H9 (cell line): ENCODE measurements around the gene UBL4A. TPM values are rescaled to one million over a fixed set of nuclear protein-coding genes. Genes with fewer than 3 reads are reported as not detected.

Experiments used
- DNase-seq: peaks from one replicate; pipeline ENCODE4 v3.0.0-alpha.2; 2017
- H2AFZ ChIP-seq: one replicate; pipeline ENCODE4 v1.6.1; 2013; ENCODE audit warnings: mild to moderate bottlenecking, low read length, control low read depth, moderate library complexity
- H2AK5ac ChIP-seq: 2 replicates; pipeline ENCODE4 v1.6.1; 2013; ENCODE audit warnings: low read length, control low read depth, mixed read lengths; ENCODE audit not compliant: insufficient read length
- H2BK120ac ChIP-seq: one replicate; pipeline ENCODE4 v1.6.1; 2013; ENCODE audit warnings: low read depth, mild to moderate bottlenecking, low read length, control low read depth, inconsistent platforms; ENCODE audit not compliant: poor library complexity, severe bottlenecking
- H2BK12ac ChIP-seq: 2 replicates; pipeline ENCODE4 v1.6.1; 2013; ENCODE audit warnings: low read length, control low read depth, mixed read lengths, low read depth; ENCODE audit not compliant: insufficient read length
- H2BK15ac ChIP-seq: 2 replicates; pipeline ENCODE4 v1.6.1; 2013; ENCODE audit warnings: low read depth, low read length, control low read depth
- H2BK20ac ChIP-seq: one replicate; pipeline ENCODE4 v1.6.1; 2013; ENCODE audit warnings: low read depth, mild to moderate bottlenecking, low read length, control low read depth, inconsistent platforms; ENCODE audit not compliant: poor library complexity, severe bottlenecking
- H2BK5ac ChIP-seq: 2 replicates; pipeline ENCODE4 v1.6.1; 2013; ENCODE audit warnings: low read length, control low read depth, mixed read lengths; ENCODE audit not compliant: insufficient read length
- H3K14ac ChIP-seq: 2 replicates; pipeline ENCODE4 v1.6.1; 2013; ENCODE audit warnings: low read length, control low read depth; ENCODE audit not compliant: insufficient read depth
- H3K18ac ChIP-seq: 2 replicates; pipeline ENCODE4 v1.6.1; 2013; ENCODE audit warnings: low read depth, mild to moderate bottlenecking, mixed read lengths, low read length, control low read depth; ENCODE audit not compliant: insufficient read length
- H3K23ac ChIP-seq: 2 replicates; pipeline ENCODE4 v1.6.1; 2013; ENCODE audit warnings: low read length, control low read depth, mixed read lengths, low read depth; ENCODE audit not compliant: insufficient read length
- H3K23me2 ChIP-seq: 2 replicates; pipeline ENCODE4 v1.6.1; 2013; ENCODE audit warnings: low read depth, mild to moderate bottlenecking, mixed read lengths, low read length, control low read depth; ENCODE audit not compliant: insufficient read length, poor library complexity, severe bottlenecking
- H3K27ac ChIP-seq: 2 replicates; pipeline ENCODE4 v1.5.1; 2013; ENCODE audit warnings: low read length, control low read depth, mixed read lengths, low read depth; ENCODE audit not compliant: insufficient read length
- H3K27me3 ChIP-seq: 2 replicates; pipeline ENCODE4 v1.6.1; 2013; ENCODE audit warnings: low read length, control low read depth, inconsistent platforms; ENCODE audit not compliant: insufficient read depth
- H3K4ac ChIP-seq: 2 replicates; pipeline ENCODE4 v1.6.1; 2013; ENCODE audit warnings: low read depth, mild to moderate bottlenecking, control low read depth, inconsistent platforms, low read length, moderate library complexity
- H3K4me1 ChIP-seq: 2 replicates; pipeline ENCODE4 v1.6.1; 2013; ENCODE audit warnings: low read length, control low read depth, inconsistent platforms; ENCODE audit not compliant: insufficient read depth
- H3K4me2 ChIP-seq: 2 replicates; pipeline ENCODE4 v1.6.1; 2013; ENCODE audit warnings: low read length, control low read depth, mixed read lengths; ENCODE audit not compliant: insufficient read length, insufficient read depth
- H3K56ac ChIP-seq: 2 replicates; pipeline ENCODE4 v1.6.1; 2013; ENCODE audit warnings: low read depth, mild to moderate bottlenecking, mixed read lengths, low read length, control low read depth; ENCODE audit not compliant: insufficient read length
- H3K79me1 ChIP-seq: 2 replicates; pipeline ENCODE4 v1.6.1; 2013; ENCODE audit warnings: low read depth, mild to moderate bottlenecking, moderate library complexity, low read length, control low read depth, inconsistent platforms; ENCODE audit not compliant: insufficient read depth, poor library complexity, severe bottlenecking
- H3K79me2 ChIP-seq: 2 replicates; pipeline ENCODE4 v1.6.1; 2013; ENCODE audit warnings: low read length, control low read depth, inconsistent platforms; ENCODE audit not compliant: insufficient read depth
- H3K9ac ChIP-seq: 2 replicates; pipeline ENCODE4 v1.6.1; 2013; ENCODE audit warnings: low read length, control low read depth, mixed read lengths; ENCODE audit not compliant: insufficient read length; ENCODE audit errors: extremely low read depth
- H3K9me3 ChIP-seq: one replicate; pipeline ENCODE4 v1.6.1; 2013; ENCODE audit warnings: low read depth, low read length, inconsistent platforms; ENCODE audit not compliant: control insufficient read depth
- H3T11ph ChIP-seq: one replicate; pipeline ENCODE4 v1.6.1; 2013; ENCODE audit warnings: mild to moderate bottlenecking, low read length, control low read depth, inconsistent platforms
- H4K20me1 ChIP-seq: one replicate; pipeline ENCODE4 v1.6.1; 2013; ENCODE audit not compliant: control insufficient read depth, insufficient read length, insufficient read depth
- H4K5ac ChIP-seq: 2 replicates; pipeline ENCODE4 v1.6.1; 2013; ENCODE audit warnings: low read depth, mild to moderate bottlenecking, mixed read lengths, low read length, control low read depth; ENCODE audit not compliant: insufficient read length
- H4K8ac ChIP-seq: replicated peaks from 2 replicates; pipeline ENCODE4 v1.6.1; 2013; ENCODE audit warnings: low read length, control low read depth, mixed read lengths, low read depth; ENCODE audit not compliant: insufficient read length
- H4K91ac ChIP-seq: 2 replicates; pipeline ENCODE4 v1.6.1; 2013; ENCODE audit warnings: low read depth, mild to moderate bottlenecking, moderate library complexity, mixed read lengths, low read length, control low read depth; ENCODE audit not compliant: insufficient read length
- H3K27ac Mint-ChIP-seq, 3 experiments: 2 replicates in 2 of 3; 3 replicates in 1 of 3; pipeline ENCODE4 v1.8.0; 2020 to 2021; ENCODE audit warnings: mixed read lengths in 3 of 3, mild to moderate bottlenecking in 1 of 3, moderate library complexity in 1 of 3
- H3K27me3 Mint-ChIP-seq: 2 replicates; pipeline ENCODE4 v1.8.0; 2021; ENCODE audit warnings: low read depth, mild to moderate bottlenecking, moderate library complexity, mixed read lengths
- H3K36me3 Mint-ChIP-seq, 3 experiments: 2 replicates in 2 of 3; 3 replicates in 1 of 3; pipeline ENCODE4 v1.8.0; 2020 to 2021; ENCODE audit warnings: low read depth in 3 of 3, mixed read lengths in 3 of 3; ENCODE audit not compliant: insufficient read depth in 1 of 3
- H3K4me1 Mint-ChIP-seq, 2 experiments: 2 replicates each; pipeline ENCODE4 v1.8.0; 2020; ENCODE audit warnings: mixed read lengths in 2 of 2
- H3K4me3 Mint-ChIP-seq, 2 experiments: 2 replicates in 1 of 2; 3 replicates in 1 of 2; pipeline ENCODE4 v1.8.0; 2020 to 2021; ENCODE audit warnings: mild to moderate bottlenecking in 2 of 2, mixed read lengths in 2 of 2, moderate library complexity in 1 of 2
- H3K9me3 Mint-ChIP-seq, 2 experiments: 2 replicates in 1 of 2; 3 replicates in 1 of 2; pipeline ENCODE4 v1.8.0; 2020; ENCODE audit warnings: mild to moderate bottlenecking in 2 of 2, mixed read lengths in 2 of 2, moderate library complexity in 1 of 2
- CTCF ChIP-seq: fragments of 200-600 bp; sonication (generic); conservative IDR thresholded peaks from 3 replicates; pipeline ENCODE4 v1.8.0; 2021; ENCODE audit warnings: antibody characterized with exemption, mild to moderate bottlenecking
- WGBS: extraction: QIAGEN DNeasy Blood & Tissue Kit; methylation state at CpG from one replicate; pipeline ENCODE4 v1.1.7; 2013; ENCODE audit warnings: missing lambda C conversion rate, low lambda C conversion rate, mixed read lengths; ENCODE audit not compliant: insufficient read length; ENCODE audit errors: extremely low coverage; 5-methylcytosine and 5-hydroxymethylcytosine counted together
- total RNA-seq: library from RNA; stranded (reverse); gene quantifications from 2 replicates; pipeline ENCODE4 v1.2.1, GENCODE V29; 2021

UBL4A gene
- total RNA-seq, 1 experiment from 2014 or later, result 30.9 TPM

GRCh38 chrX:154435171-154435733, 51.2 kb downstream of the UBL4A start:
- Histone ChIP-seq H3K27me3 (no peaks in the 10 kb centered on the region), H3K4me2 (no peak overlapping the region), H2BK120ac (no peak overlapping the region), H3K4me1 (no peaks in the 10 kb centered on the region), H3K27ac (no peak overlapping the region), H2AK5ac (no peak overlapping the region), H3T11ph (no peak overlapping the region), H3K9ac (no peak overlapping the region), H3K18ac (no peak overlapping the region), H2BK20ac (no peak overlapping the region), H3K79me1 (no peaks in the 10 kb centered on the region), H3K56ac (no peak overlapping the region), H4K91ac (no peak overlapping the region), H4K20me1 (no peaks in the 10 kb centered on the region), H2BK5ac (no peak overlapping the region), H2BK12ac (no peak overlapping the region), H4K5ac (no peak overlapping the region), H3K14ac (no peak overlapping the region), H3K9me3 (peaks cover 28% of the 10 kb centered on the region), H3K4ac (no peak overlapping the region), H3K23ac (no peak overlapping the region), H4K8ac (no peak overlapping the region), H2AFZ (no peak overlapping the region), H2BK15ac (no peak overlapping the region), H3K79me2 (peaks cover 2% of the 10 kb centered on the region; the same call in 1 of the 2 replicates), H3K23me2 (peaks cover 7% of the 10 kb centered on the region)
- H3K27me3 Mint-ChIP-seq, result no peaks in the 10 kb centered on the region
- H3K36me3 Mint-ChIP-seq, result peaks cover 22 to 59% (median 58%) of the 10 kb centered on the region in 3 experiments
- peaks cover 70 to 89% of the 10 kb centered on the region in 2 experiments for H3K9me3 Mint-ChIP-seq
- H3K4me1 Mint-ChIP-seq, result peaks cover 8 to 16% of the 10 kb centered on the region in 2 experiments
- DNase-seq, result no peak
- no peak for TF ChIP-seq CTCF
- no CpG with 5 or more reads among the region's 19 CpGs for WGBS
- no peak overlapping the region; a peak in 2 of 5 replicates for H3K4me3 Mint-ChIP-seq
- no peak overlapping the region for H3K27ac Mint-ChIP-seq
